Activated naive CD8-positive, alpha-beta T cell treated with anti-CD3 and anti-CD28 coated beads, Interleukin-2, amount 50 U/mL, for 16 hours (primary cell): ENCODE measurements around the gene KRT24.
"Not testable (repeated sequence)": the region's sequence is repeated elsewhere in the genome, so short reads cannot be mapped to it uniquely, and the experiment has no call there.

Source experiments
- DNase-seq: peaks from one replicate; pipeline ENCODE4 v3.0.0-alpha.2; 2020; ENCODE audit warnings: low read depth, low spot score

Gene KRT24

DNA sequence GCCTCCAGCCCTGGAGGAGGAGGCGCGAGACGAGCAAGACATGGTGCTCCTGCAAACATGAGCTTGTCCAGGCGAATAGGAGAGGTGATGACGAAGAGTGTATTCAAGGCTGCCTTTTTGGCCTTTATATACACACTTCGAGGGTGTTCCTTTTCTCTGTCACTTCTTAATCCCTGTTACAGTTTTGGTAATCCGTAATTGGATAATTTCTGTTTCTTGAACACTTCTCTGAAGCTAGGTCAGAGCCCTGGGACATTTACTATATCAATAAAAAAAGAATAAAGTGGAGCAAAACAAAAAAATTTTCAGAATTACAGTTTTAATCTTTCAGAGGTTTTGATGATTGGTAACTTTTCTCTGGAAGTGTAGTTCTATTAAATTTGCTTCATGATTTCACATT, at the start of gene KRT24:
Gene KRT24 (minus strand): TSS at position 101 of the 400 bp plus-strand sequence. CDS start 59 bp downstream, at position 42.
- DNase-seq = no peak

- no peak for DNase-seq
Observed at GRCh38 chr17:40751065-40751464, 47.5 kb upstream of the KRT24 start.

- DNase-seq = no peak
Observed at GRCh38 chr17:40750391-40750790, 46.8 kb upstream of the KRT24 start.

DNA sequence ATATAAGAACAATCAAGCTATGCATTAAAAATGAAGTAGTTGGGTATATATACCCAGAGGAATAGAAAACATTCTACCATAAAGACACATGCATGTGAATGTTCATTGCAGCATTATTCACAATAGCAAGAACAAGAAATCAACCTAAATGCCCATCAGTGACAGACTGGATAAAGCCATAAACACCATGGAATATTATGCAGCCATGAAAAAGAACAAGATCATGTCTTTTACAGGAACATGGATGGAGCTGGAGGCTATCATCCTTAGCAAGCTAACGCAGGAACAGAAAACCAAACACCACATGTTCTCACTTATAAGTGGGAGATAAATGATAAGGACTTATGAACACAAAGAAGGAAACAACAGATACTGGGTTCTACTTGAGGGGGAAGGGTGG, 45.1 kb upstream of the KRT24 start:
- not testable (repeated sequence) for DNase-seq

DNA sequence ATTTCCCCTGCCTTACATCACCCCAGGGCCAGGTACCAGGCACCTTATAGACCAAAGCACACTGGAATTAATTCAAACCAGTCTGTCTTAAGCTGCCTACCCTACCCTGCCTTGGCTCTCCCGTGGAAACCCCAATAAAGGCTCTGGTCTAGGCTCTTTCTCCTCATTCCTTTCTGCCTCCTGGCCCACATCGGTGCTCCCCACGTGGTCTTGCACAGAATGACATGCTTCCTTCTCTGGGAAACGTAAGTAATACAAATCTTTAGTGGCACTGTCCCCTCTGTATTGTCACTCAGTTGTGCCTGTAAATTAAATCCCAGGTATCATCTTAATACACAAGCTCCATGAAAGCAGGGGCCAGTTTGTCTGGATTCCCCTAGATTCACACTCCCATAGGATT, 35.0 kb upstream of the KRT24 start:
- DNase-seq = no peak

- DNase-seq = no peak
Observed at GRCh38 chr17:40735016-40735415, 31.5 kb upstream of the KRT24 start.

DNA sequence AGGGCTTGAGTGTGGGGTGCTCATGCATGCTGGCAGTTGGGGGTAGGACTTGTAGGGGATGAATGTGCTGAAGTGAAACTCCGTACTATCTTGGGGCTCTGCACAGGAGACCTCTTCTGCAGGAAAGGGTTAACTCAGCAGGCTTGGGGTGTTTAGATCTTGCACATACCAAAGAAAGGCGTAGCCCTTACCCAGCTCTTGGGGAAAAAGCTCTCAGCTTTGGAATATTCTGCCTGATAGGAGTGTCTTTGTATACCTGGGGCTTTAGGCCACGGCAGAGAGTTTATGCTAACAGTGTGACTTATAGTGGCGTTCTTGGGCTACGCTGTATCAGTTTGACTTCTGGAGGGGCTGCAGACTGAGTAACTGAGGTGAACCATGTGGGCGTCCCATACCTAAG, 30.5 kb upstream of the KRT24 start:
- DNase-seq = no peak

DNA sequence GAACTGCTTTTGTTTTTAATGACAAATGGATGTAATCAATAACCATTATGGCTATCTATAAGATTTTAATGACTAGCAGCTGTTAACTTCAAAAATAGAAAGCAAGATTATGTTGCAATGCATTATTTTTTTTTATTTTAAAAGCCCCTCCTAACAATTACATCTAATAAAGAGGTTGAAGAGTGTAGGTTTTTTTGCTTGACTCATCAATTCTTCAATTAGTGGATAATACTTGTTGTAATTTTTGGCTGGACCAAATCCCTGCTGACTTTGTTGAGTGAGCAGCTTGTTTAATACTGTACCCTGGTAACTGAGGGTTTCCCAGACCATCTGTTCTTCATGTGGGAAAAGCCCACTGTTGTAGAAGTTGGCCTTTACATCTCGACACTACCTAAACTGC, 27.4 kb upstream of the KRT24 start:
- DNase-seq = no peak

- no peak for DNase-seq
Observed at GRCh38 chr17:40727447-40728231, 24.1 kb upstream of the KRT24 start.

DNA sequence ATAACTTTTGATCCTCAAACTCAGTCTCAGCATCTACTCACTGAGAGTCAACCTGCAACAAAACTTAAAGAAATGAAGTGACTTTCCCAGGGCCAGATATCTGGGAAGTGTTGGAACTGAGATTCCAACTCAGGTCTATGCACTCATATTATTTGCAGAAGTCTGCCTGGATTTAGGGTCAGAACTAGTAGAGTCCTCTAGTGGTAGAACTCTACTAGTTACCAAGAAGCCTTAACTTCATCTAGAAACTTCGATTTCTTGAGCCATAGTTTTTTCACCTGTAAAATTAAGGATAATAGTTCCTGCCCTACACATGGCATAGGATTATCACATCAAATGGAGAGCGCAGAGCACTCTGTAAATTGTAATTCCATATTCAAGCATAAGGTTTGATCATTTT, 23.4 kb upstream of the KRT24 start:
- DNase-seq = no peak

DNA sequence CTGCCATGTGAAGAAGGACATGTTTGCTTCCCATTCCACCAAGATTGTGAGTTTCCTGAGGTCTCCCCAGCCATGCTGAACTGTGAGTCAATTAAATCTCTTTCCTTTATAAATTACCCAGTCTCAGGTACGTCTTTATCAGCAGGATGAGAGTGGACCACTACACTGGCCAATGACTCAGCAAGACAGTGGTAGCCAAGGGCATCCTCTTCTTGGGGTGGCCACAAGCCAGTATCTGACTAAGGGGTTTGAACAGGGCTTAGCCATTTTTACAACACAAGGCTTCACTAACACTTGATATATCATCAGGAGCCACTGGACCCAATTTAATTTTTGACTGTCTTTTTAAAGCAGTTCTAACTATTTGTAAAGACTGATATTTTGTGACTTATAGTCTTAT, 21.1 kb upstream of the KRT24 start:
- no peak for DNase-seq

- no peak for DNase-seq
Observed at GRCh38 chr17:40722241-40722640, 18.7 kb upstream of the KRT24 start.

DNA sequence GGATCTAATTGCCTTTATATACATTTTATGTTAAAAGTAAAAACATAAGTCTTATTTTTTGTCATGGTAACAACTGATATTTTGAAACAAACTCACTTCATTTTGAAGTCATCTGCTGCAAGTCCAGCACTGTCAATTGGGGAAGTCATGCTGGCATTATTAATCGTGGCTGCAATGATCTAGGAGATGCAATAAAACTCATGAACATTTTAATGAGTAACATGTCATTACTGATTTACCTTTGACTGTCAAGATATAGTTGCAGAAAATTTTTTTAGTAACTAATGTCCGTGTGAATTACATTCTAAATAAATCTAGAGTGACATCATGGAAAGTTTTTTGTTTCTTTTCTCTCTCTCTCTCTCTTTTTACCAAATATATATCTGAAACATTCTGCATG, 17.3 kb upstream of the KRT24 start:
- DNase-seq = no peak

DNA sequence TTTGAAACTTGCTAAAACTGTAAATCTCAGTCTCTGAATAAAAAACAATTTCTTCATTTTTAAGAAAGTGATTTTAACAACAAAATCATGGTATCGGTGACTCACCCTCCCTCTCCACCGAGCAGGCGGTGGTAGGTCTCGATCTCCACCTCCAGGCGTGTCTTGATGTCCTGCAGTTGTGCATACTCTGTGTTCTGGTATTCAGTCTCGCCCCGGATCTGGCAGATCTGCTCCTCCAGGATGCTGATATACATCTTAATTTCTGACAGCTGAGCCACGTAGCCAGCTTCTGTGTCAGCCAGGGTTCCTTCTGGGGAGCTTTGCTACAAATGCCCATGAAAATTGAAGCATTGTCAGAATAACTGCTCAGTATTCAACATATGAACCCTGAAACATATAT, 15.4 kb upstream of the KRT24 start:
- no peak for DNase-seq

DNA sequence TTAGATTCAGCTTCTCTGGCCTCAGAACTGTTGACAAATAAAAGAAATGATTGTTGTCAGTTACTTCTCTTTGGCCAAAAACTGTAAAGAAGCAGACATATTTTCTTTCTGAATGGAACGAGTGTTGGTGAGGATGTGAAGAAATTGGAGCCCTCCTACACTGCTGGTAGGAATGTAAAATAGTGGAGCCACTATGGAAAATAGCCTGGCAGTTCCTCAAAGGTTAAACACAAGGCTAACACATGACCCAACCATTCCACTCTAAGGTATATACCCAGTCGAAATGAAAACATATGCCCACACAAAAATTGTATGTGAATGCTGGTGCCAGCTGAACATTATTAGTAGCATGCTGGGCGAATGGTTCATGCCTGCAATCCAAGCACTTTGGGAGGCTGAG, 14.2 kb upstream of the KRT24 start:
- no peak for DNase-seq

DNA sequence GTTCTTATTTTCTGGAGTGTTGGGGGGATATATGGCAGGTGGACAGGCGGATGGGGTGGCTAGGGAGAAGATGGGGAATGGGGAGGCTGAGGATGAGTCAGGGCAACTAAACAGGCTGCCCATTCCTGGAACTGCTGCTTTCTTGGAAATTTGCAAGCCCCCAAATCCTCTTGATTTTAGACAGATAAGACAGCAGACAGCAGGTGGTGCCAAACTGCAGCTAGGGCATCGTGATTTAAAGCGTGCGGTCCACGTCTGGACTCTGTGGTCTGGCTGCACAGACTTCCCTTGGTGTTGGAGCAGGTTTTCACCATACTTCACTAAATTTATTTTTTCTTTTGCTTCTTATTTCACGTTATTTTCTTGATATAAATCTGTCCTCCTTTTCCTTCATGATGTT, 10.9 kb upstream of the KRT24 start:
- DNase-seq = no peak

DNA sequence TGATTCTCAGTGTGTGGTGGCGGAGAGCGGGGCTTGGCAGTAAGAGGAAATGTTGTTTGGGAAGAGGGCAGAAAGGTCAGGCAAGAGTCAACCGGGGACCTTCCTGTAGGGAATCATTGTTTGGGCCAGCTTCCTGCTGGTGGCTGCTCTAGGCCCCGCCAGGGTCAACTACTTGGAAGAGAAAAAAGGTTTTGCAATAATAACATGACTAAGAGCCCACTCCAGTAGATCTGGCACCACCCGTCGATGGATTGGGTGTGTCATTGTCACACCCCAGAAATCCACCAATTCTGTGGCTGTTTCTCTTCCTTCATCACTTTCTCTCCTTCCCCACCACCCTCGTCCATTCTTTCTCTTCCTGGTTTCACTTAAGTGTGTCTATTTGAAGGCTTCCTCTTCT, 4.2 kb upstream of the KRT24 start:
- no peak for DNase-seq

GRCh38 chr17:40705584-40705983, 2.0 kb upstream of the KRT24 start:
- no peak for DNase-seq

DNA sequence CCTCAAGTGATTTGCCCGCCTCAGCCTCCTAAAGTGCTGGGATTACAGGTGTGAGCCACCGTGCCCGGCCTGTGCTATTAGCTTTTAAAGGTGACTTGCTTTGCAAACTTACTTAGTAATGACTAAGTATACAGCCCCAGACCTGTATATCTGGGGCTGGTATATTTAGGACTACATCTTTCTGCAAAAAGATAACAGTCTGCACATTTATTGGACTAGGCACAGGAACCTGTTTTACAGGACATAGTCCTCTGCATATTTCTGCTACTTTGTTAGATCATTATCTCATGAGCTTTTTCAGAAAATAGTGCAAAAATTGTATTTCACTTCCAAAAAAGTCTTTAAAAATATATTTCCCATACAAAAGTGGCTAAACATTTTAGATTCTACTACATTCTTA, 1.3 kb downstream of the KRT24 start:
- no peak for DNase-seq

DNA sequence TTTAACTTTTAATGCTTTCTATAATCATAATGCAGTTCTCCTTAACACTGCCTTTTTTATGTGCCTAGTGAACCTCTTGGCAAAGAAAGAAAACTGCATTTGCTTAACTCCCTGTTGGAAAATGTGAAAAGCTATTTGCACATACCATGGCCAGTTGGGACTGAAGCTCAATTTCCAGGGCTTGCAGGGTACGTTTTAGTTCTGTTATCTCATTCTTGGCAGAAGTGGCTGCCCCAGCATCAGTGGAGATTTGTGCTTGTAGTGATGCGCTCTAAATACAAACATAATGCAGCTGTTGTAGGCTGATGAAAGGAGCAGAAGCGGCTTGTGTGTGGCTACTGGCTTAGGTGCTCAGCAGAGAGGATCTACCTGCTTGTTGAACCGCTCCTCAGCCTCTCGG, 3.7 kb downstream of the KRT24 start:
- no peak for DNase-seq

- no peak for DNase-seq
Observed at GRCh38 chr17:40699371-40699770, 4.2 kb downstream of the KRT24 start.

DNA sequence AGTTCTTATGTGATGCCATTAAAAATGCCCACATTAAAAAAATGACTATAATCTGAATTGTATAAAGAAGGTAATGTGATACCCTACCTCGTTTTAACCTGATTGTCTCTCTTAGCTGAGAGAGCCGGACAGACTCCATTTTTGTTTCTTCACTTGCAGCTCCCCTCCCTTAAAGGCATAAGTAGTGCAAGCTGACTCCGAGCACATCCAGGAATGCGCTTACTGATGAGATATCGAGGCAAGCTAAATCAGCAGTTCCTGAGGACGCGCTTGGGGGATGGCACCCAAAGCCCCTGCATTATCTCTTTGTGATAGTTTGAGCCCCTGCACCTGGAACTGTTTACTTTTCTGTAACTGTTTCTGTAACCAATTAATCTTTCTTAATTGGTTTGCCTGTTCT, 6.3 kb downstream of the KRT24 start:
- DNase-seq = no peak

DNA sequence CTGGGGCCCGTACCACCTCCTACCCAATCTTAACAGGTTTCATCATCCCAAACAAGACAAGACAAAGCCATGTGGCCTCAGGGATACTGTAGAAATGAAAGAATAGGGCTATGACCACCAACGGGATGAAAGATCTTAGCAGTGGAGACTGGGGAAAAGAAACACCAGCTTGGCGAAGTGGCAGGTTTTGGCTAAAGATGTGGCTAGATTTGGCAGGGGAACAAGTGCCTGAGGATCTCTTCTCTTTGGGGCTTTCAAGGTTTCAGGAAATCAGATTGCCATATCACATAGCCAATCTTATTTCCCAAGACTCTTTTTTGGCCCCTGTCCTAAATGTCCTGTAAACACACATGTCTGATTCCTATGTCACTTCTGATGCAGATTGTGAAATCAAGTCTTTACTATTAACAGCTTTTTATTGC, 6.9 kb downstream of the KRT24 start:
- DNase-seq = no peak

- DNase-seq = no peak
Observed at GRCh38 chr17:40695874-40696472, 7.6 kb downstream of the KRT24 start.
